ENCODE measurements around the gene IL11. TPM values are rescaled to one million over a fixed set of nuclear protein-coding genes. Genes with fewer than 3 reads are reported as not detected.
A peak's percentile ranks its signal among the peaks of the same experiment; 100 is the strongest.

Gene IL11
- total RNA-seq, 1 experiment from 2014 or later: 1.8 TPM

GRCh38 chr19:55389386-55390317, 19.4 kb upstream of the IL11 start:
- no peak for ATAC-seq
- Mint-ChIP-seq H3K9me3 (no peaks in the 10 kb centered on the region), H3K36me3 (peaks cover 41% of the 10 kb centered on the region), H3K4me3 (peak overlapping the region; percentile 13), H3K27me3 (ENCODE audit: low read depth) (no peaks in the 10 kb centered on the region), H3K4me1 (peaks cover 67% of the 10 kb centered on the region), H3K27ac (peak overlapping the region; percentile 51)
- no peak for DNase-seq (ENCODE audit: low spot score)
- POLR2A ChIA-PET: interaction anchor here (1.1 to 2.3 kb wide), 3 partner anchors 11 to 50 kb away, joined by 4 to 6 read pairs (median 5); partner anchors contain the start of genes KMT5C and UBE2S
- CTCF ChIA-PET: interaction anchor here (0.9 to 2.1 kb wide), 4 partner anchors 10 to 63 kb away, joined by 3 to 8 read pairs (median 6); no protein-coding TSS in a partner anchor
- no peak for TF ChIP-seq NR2C2 (CRISPR knock-in tag; IDR thresholded peaks at IDR 0.05)
- TF ChIP-seq ZNF532 (CRISPR knock-in tag; IDR thresholded peaks at IDR 0.05; ENCODE audit: borderline replicate concordance): no peak
- TF ChIP-seq ZNF281 (CRISPR knock-in tag; IDR thresholded peaks at IDR 0.05): no peak
- no peak for TF ChIP-seq FOXP4 (CRISPR knock-in tag; IDR thresholded peaks at IDR 0.05)
- 0 out of 2 replicates have a peak, but pooled peaks have one; percentile 15 for TF ChIP-seq ZNF219 (CRISPR knock-in tag; IDR thresholded peaks at IDR 0.05; ENCODE audit: borderline replicate concordance)
- TF ChIP-seq ARID4B (CRISPR knock-in tag; IDR thresholded peaks at IDR 0.05; ENCODE audit: borderline replicate concordance): peak; percentile 35; the same call in 1 of the 2 replicates
- no peak for TF ChIP-seq TCF7 (CRISPR knock-in tag; IDR thresholded peaks at IDR 0.05; ENCODE audit: low read depth)
- no peak for TF ChIP-seq CTCF (IDR thresholded peaks at IDR 0.05)
- TF ChIP-seq ZNF396 (CRISPR knock-in tag; IDR thresholded peaks at IDR 0.05; ENCODE audit: borderline replicate concordance): no peak
- TF ChIP-seq FOXK1 (CRISPR knock-in tag; IDR thresholded peaks at IDR 0.05): no peak
- TF ChIP-seq ZNF232 (CRISPR knock-in tag; IDR thresholded peaks at IDR 0.05): no peak
- no peak for TF ChIP-seq HMGXB4 (CRISPR knock-in tag; IDR thresholded peaks at IDR 0.05)
- no peak for TF ChIP-seq ZNF263 (CRISPR knock-in tag; IDR thresholded peaks at IDR 0.05; ENCODE audit: low read depth)
- no peak for TF ChIP-seq NFYB (CRISPR knock-in tag; conservative IDR thresholded peaks at IDR 0.05; ENCODE audit: low read depth)

Measured in WTC11 (cell line).